ENCODE results near the gene CBX8. TPM values are rescaled to one million over a fixed set of nuclear protein-coding genes. Genes with fewer than 3 reads are reported as not detected.

CBX8 gene
- total and polyA plus RNA-seq, 8 donors, result 1.6 to 5.7 (median 4.1) TPM

GRCh38 chr17:79799538-79800324, 2.9 kb upstream of the CBX8 start:
- H3K4me3 ChIP-seq, result no peak overlapping the region
- peaks cover 15 to 31% (median 27%) of the 10 kb centered on the region in 3 donors for H3K4me1 ChIP-seq
- no peak for DNase-seq
- no peak for ATAC-seq
- no peak overlapping the region for H3K27ac ChIP-seq
- no peak for TF ChIP-seq CTCF (IDR thresholded peaks at IDR 0.05)
- no peaks in the 10 kb centered on the region for H3K36me3 ChIP-seq
- WGBS, 2 donors, result 7 to 8% methylated on average over 31 of the region's 31 CpGs
- no peak for FAIRE-seq
- no peaks in the 10 kb centered on the region for H3K9me3 ChIP-seq
- intact Hi-C loops (cut with DNase I), result loop anchor here in 1 of 3 donors (10.0 kb wide), 1 partner anchor 185 kb away; no protein-coding TSS in a partner anchor
- H3K27me3 ChIP-seq, result peaks cover 3 to 60% (median 22%) of the 10 kb centered on the region in 4 donors

- H3K4me3 ChIP-seq, result no peak overlapping the region
Observed at GRCh38 chr17:79799174-79799537, 2.3 kb upstream of the CBX8 start.

DNA sequence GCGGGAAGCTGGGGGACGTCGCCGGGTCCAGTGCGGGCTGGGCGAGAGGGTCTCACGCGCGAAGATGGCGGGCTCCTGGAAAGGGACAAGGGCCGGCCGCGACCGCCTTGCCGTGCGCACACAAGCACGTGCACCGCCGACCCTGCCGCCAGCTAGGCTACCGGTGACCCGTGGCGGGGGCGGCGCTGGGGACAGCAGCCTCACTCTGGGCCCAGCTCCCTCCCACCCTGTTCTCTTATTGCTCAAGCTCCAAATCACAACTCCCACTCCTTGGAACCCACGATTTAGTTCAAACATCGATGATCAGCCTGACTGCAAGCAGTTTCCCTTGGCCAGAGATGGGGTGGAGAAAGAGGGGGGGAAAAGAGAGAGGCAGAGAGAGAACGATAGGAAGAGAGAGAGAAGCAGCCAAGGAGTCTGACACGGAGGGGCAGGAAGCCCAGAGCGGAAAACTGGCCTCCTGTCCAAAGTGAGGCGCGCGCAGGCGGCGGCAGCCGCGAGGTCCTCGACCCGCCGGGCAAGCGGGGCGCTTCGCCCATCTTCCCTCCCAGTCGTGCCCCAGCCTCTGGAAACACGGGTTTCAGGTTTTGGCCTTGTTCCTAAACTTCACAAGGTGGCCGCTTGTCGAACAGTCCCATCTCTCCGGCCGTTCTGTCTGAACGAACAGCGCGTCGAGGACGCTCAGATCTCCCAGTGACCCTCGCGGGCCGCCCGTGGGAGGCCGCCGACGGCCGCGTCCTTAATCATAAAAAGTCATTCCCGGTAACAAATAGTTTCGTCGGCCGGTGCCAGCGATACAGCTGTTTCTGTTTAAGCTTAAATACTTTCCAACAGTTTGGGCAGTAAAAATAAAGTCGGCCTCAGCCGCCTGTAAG, 1.7 kb upstream of the CBX8 start:
- H3K4me3 ChIP-seq, result peak overlapping the region in 3 of 4 donors; percentile 37 to 67 (median 63)
- no peak for TF ChIP-seq CTCF (IDR thresholded peaks at IDR 0.05)
- peaks cover 3 to 49% (median 16%) of the 10 kb centered on the region in 4 donors for H3K27me3 ChIP-seq
- ATAC-seq (no peak), DNase-seq (peak in 4 of 6 donors; percentile 43 to 75 (median 62)), FAIRE-seq (no peak)
- 4% methylated on average over 70 of the region's 70 CpGs for WGBS, 2 donors
- intact Hi-C loops (cut with DNase I), result no loop called here
- no peak overlapping the region for H3K27ac ChIP-seq
- no peaks in the 10 kb centered on the region for H3K36me3 ChIP-seq
- peaks cover 15 to 27% (median 27%) of the 10 kb centered on the region in 3 donors for H3K4me1 ChIP-seq
- no peaks in the 10 kb centered on the region for H3K9me3 ChIP-seq

More at GRCh38 chr17:79799174-79799537, 2.3 kb upstream of the CBX8 start:
- Histone ChIP-seq H3K27me3 (peaks cover 3 to 55% (median 20%) of the 10 kb centered on the region in 4 donors), H3K36me3 (no peaks in the 10 kb centered on the region), H3K9me3 (no peaks in the 10 kb centered on the region), H3K4me1 (peaks cover 15 to 30% (median 27%) of the 10 kb centered on the region in 3 donors), H3K27ac (no peak overlapping the region)
- 5 to 8% methylated on average over 20 to 23 of the region's 23 CpGs for WGBS, 2 donors
- no peak for ATAC-seq
- no peak for FAIRE-seq
- intact Hi-C loops (cut with DNase I), result no loop called here
- DNase-seq, result peak in 2 of 6 donors; percentile 60 to 67
- TF ChIP-seq CTCF (IDR thresholded peaks at IDR 0.05), result no peak

- Histone ChIP-seq H3K27ac (peak overlapping the region; percentile 42 to 79 (median 66)), H3K9me3 (no peaks in the 10 kb centered on the region), H3K4me1 (peaks cover 15 to 27% (median 27%) of the 10 kb centered on the region in 3 donors), H3K27me3 (peaks cover 3 to 40% (median 10%) of the 10 kb centered on the region in 4 donors), H3K36me3 (no peaks in the 10 kb centered on the region), H3K4me3 (peak overlapping the region; percentile 26 to 67 (median 50))
- intact Hi-C loops (cut with DNase I), result no loop called here
- FAIRE-seq, result no peak
- peak in 4 of 6 donors; percentile 63 to 88 (median 73) for DNase-seq
- no peak for TF ChIP-seq CTCF (IDR thresholded peaks at IDR 0.05)
- peak; percentile 11 to 44 (median 24) for ATAC-seq
- 2% methylated on average over 48 to 87 of the region's 89 CpGs for WGBS, 2 donors
Observed at GRCh38 chr17:79797492-79798298, 818 bp upstream of the CBX8 start.
